ENCODE measurements around the gene COL5A1. TPM values are rescaled to one million over a fixed set of nuclear protein-coding genes. Genes with fewer than 3 reads are reported as not detected.

COL5A1 gene
- polyA plus RNA-seq, 3 donors from 2014 or later = not detected

GRCh38 chr9:134734270-134734669, 92.7 kb downstream of the COL5A1 start:
- peaks cover 0 to 1% (median 0%) of the 10 kb centered on the region in 3 donors for H3K27me3 Mint-ChIP-seq (ENCODE audit: low read depth in 3 of 3)
- no peak for DNase-seq
- no peak overlapping the region for H3K4me3 Mint-ChIP-seq
- no peaks in the 10 kb centered on the region for H3K4me1 Mint-ChIP-seq
- no peaks in the 10 kb centered on the region for H3K9me3 Mint-ChIP-seq
- H3K27ac Mint-ChIP-seq = no peak overlapping the region
- no peaks in the 10 kb centered on the region for H3K36me3 Mint-ChIP-seq

DNA sequence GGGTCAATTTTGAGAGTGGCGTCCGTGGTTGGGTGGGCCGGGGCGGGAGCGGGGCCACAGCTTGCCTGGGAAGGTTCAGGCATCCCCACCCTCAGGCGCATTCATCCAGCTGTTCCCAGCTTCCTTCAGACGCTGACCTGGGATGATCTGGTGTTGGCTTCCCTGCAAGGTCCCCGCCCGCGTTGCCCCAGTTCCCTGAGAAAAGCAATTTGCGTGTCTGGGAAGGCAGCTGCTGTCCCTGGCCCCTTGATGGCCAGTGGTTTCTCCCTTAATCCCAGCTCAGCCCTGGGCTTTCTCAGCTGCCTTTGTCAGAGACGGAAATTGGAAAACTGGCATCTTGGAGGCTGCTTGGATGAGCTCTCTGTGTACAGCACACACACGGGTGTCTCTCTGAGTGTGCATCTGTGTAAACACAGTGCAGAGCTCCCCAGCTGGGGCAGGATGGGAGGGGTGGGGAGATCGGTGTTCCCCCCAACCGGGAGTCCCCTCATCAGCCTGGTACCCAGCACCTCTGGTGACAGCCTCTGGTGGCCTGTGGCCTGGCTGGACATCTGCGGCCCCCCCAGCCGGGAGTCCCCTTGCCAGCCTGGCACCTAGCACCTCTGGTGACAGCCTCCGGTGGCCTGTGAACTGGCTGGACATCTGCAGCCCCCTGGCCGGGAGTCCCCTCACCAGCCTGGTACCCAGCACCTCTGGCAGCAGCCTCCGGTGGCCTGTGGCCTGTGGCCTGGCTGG, 94.0 kb downstream of the COL5A1 start:
- Mint-ChIP-seq H3K27ac (no peak overlapping the region), H3K9me3 (no peaks in the 10 kb centered on the region), H3K27me3 (ENCODE audit: low read depth in 3 of 3) (peaks cover 0 to 4% (median 0%) of the 10 kb centered on the region in 3 donors), H3K36me3 (no peaks in the 10 kb centered on the region), H3K4me3 (no peak overlapping the region), H3K4me1 (no peaks in the 10 kb centered on the region)
- no peak for DNase-seq

DNA sequence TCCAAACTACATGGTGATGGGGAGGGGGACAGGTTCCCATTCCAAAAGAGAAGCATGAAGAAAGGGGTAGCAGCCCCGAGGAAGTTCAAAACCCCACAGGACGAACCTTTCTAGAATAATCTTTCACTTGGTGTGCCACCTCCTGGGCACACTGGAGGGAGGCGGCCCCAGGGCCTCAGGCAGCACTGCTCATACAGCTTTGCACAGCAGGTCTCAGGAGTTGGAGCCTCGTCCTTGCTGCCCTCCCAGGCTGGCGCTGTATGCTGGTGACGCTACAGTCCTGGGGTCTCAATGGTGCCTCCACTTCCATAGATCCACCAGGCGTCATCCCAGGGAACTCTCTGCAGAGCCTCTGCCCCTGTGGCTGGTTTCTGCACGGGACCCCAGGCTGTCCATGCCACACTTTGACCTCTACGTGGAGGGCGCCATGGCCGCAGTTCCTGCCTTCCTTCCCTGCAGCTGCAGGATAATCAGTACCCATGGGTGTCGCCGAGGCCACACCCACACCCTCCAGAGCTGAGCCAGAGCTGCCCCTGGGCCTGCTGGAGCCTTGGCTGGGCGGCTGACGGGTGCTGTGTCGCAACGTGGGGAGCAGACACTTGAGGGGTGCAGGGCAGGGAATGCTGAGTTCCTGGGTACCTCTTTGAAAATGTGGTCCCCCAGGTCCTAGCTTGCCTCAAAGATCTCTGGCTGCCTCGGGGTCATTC, 95.3 kb downstream of the COL5A1 start:
- H3K27me3 Mint-ChIP-seq (ENCODE audit: low read depth in 3 of 3) = peaks cover 0 to 5% (median 5%) of the 10 kb centered on the region in 3 donors
- H3K4me3 Mint-ChIP-seq = no peak overlapping the region
- DNase-seq = no peak
- H3K9me3 Mint-ChIP-seq = no peaks in the 10 kb centered on the region
- no peaks in the 10 kb centered on the region for H3K36me3 Mint-ChIP-seq
- H3K4me1 Mint-ChIP-seq = no peaks in the 10 kb centered on the region
- no peak overlapping the region for H3K27ac Mint-ChIP-seq

GRCh38 chr9:134737842-134738580, 96.4 kb downstream of the COL5A1 start:
- H3K27me3 Mint-ChIP-seq (ENCODE audit: low read depth in 3 of 3) = peaks cover 0 to 8% (median 5%) of the 10 kb centered on the region in 3 donors
- H3K27ac Mint-ChIP-seq = no peak overlapping the region
- H3K36me3 Mint-ChIP-seq = no peaks in the 10 kb centered on the region
- no peaks in the 10 kb centered on the region for H3K4me1 Mint-ChIP-seq
- no peaks in the 10 kb centered on the region for H3K9me3 Mint-ChIP-seq
- H3K4me3 Mint-ChIP-seq = no peak overlapping the region
- no peak for DNase-seq

- peaks cover 0 to 8% (median 5%) of the 10 kb centered on the region in 3 donors for H3K27me3 Mint-ChIP-seq (ENCODE audit: low read depth in 3 of 3)
- H3K4me1 Mint-ChIP-seq = no peaks in the 10 kb centered on the region
Observed at GRCh38 chr9:134738869-134739659, 97.5 kb downstream of the COL5A1 start.

DNA sequence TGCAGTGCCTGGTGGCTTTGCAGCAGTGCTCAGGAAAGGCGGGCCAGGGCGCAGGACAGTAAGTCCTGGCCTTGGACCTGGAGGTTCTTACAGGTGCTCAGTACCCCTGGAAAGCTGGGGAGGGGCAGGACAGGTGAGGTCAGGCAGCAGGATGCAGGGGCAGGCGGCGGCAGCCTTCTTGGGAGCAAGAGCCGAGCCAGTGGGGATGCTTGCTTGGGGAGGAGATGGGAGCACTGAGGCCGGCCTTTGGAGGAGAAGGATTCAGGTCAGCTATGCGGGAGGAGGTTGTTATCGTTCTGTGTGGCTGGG, 98.0 kb downstream of the COL5A1 start:
- Mint-ChIP-seq H3K9me3 (no peaks in the 10 kb centered on the region), H3K4me3 (no peak overlapping the region), H3K36me3 (no peaks in the 10 kb centered on the region), H3K4me1 (no peaks in the 10 kb centered on the region), H3K27ac (no peak overlapping the region), H3K27me3 (ENCODE audit: low read depth in 3 of 3) (peaks cover 0 to 8% (median 5%) of the 10 kb centered on the region in 3 donors)
- no peak for DNase-seq

More at GRCh38 chr9:134738869-134739659, 97.5 kb downstream of the COL5A1 start:
- Mint-ChIP-seq H3K36me3 (no peaks in the 10 kb centered on the region), H3K27ac (no peak overlapping the region), H3K4me3 (no peak overlapping the region), H3K9me3 (no peaks in the 10 kb centered on the region)
- peak; percentile 23 to 32 (median 24) for DNase-seq

DNA sequence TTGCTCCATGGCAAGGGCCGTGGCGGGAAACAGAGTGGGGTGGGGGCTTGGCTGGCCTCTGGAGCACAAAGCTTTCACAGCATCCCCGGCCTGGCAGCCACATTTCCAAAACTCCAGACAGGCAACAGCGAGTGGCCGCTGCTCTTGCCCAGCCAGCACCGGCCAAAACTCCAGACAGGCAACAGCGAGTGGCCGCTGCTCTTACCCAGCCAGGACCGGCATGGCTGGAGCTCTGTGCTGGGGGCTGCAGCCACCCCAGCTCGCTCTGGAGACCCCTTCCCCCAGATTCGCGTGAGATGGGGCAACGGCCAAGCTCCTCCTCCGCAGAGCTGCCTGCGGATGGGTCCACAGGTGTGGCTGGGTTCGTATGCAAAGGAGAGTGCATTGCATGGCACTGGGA, 98.5 kb downstream of the COL5A1 start:
- no peaks in the 10 kb centered on the region for H3K36me3 Mint-ChIP-seq

GRCh38 chr9:134741846-134742245, 100.2 kb downstream of the COL5A1 start:
- Mint-ChIP-seq H3K36me3 (no peaks in the 10 kb centered on the region), H3K9me3 (no peaks in the 10 kb centered on the region), H3K4me1 (no peaks in the 10 kb centered on the region), H3K27me3 (ENCODE audit: low read depth in 3 of 3) (peaks cover 0 to 9% (median 8%) of the 10 kb centered on the region in 3 donors), H3K4me3 (no peak overlapping the region), H3K27ac (no peak overlapping the region)
- DNase-seq = no peak

More for the DNA sequence above, 98.5 kb downstream of the COL5A1 start:
- DNase-seq = no peak
- Mint-ChIP-seq H3K4me1 (no peaks in the 10 kb centered on the region), H3K27ac (no peak overlapping the region), H3K9me3 (no peaks in the 10 kb centered on the region), H3K4me3 (no peak overlapping the region), H3K27me3 (ENCODE audit: low read depth in 3 of 3) (peaks cover 0 to 8% (median 5%) of the 10 kb centered on the region in 3 donors)

DNA sequence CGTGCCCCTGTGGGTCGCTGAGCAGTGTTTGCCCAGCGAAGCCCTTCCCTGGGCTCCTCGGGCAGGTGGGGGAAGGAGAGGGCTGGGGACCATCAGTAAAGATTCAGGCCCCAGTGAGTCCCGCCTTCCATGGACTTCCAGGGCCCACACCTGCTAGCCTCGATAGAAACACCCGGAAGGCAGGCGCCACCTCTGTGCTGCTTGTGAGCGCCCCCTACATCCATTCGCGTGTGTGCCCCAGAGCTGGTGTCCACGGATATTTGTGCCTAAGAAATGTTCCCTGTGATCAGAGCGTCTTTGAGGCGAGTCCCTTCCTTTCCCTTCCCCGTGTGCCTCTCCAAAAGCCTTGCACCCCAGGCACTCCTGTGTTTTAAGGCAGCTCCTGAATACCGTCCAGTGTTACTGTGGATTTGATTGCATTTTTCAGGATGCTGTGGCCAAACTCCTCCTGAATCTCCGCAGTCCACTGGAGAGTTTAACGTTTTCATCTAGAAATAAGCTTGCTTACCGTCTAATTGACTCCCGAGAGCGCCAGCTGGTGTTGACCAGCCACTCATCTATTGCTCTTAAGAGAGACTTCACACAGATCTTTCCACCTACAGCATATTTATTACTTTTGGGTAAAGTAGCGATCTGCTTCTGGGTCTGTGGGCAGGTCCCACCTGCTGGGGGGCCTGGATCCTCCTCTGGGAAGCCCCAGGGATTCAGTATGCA, 101.4 kb downstream of the COL5A1 start:
- Mint-ChIP-seq H3K27me3 (ENCODE audit: low read depth in 3 of 3) (peaks cover 0 to 9% (median 8%) of the 10 kb centered on the region in 3 donors), H3K27ac (no peak overlapping the region), H3K36me3 (no peaks in the 10 kb centered on the region), H3K9me3 (no peaks in the 10 kb centered on the region), H3K4me1 (no peaks in the 10 kb centered on the region), H3K4me3 (no peak overlapping the region)
- no peak for DNase-seq

GRCh38 chr9:134743853-134744252, 102.2 kb downstream of the COL5A1 start:
- Mint-ChIP-seq H3K4me3 (no peak overlapping the region), H3K27ac (no peak overlapping the region), H3K36me3 (no peaks in the 10 kb centered on the region), H3K4me1 (no peaks in the 10 kb centered on the region), H3K9me3 (no peaks in the 10 kb centered on the region), H3K27me3 (ENCODE audit: low read depth in 3 of 3) (peaks cover 0 to 9% (median 8%) of the 10 kb centered on the region in 3 donors)
- no peak for DNase-seq

GRCh38 chr9:134744385-134745295, 103.0 kb downstream of the COL5A1 start:
- Mint-ChIP-seq H3K4me1 (no peaks in the 10 kb centered on the region), H3K27me3 (ENCODE audit: low read depth in 3 of 3) (peaks cover 0 to 8% (median 6%) of the 10 kb centered on the region in 3 donors), H3K9me3 (no peaks in the 10 kb centered on the region), H3K27ac (no peak overlapping the region), H3K36me3 (no peaks in the 10 kb centered on the region), H3K4me3 (no peak overlapping the region)
- DNase-seq = no peak

DNA sequence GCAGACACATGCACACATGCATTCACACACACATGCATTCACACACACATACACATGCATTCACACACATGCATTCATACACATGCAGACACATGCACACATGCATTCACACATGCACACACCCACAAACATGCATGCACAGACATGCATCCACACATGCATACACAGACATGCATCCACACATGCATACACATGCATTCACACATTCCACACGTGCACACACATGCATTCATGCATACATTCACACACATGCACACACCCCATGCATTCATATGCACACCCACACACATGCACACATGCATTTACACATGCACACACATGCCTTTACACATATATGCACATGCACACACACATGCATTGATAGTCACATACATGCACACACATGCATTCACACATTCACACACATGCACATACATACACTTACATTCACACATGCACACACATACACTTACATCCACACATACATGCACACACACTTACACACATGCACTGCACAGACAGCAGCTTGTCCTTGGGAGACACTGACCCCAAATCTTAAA, 106.4 kb downstream of the COL5A1 start:
- Mint-ChIP-seq H3K36me3 (no peaks in the 10 kb centered on the region), H3K4me3 (no peak overlapping the region), H3K27ac (no peak overlapping the region), H3K9me3 (no peaks in the 10 kb centered on the region), H3K4me1 (no peaks in the 10 kb centered on the region), H3K27me3 (ENCODE audit: low read depth in 3 of 3) (peaks cover 0 to 5% (median 0%) of the 10 kb centered on the region in 3 donors)
- no peak for DNase-seq
